Measurements from ENCODE around the gene HOXA7. TPM values are rescaled to one million over a fixed set of nuclear protein-coding genes. Genes with fewer than 3 reads are reported as not detected.

The HOXA7 gene
- total RNA-seq, 1 donor from 2014 or later: 1.4 TPM

DNA sequence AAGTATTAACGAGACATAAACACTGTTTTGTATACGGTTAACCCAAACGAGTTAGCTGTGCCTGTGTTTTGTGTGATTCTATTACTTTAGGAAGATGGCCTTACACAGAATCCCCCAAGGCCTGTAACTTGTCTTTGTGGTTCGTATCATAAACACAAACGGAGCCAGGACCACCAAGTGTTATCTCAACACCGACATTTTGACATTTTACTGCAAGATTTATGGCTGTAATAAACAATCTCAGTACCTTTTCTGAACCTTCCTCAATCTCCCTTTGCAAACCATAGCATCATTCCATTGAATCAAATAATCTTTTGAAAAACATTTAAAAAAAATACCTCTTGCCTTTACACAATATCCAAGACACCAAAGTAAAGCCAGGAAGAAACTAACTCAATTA is 23.5 kb downstream of the HOXA7 start:
- Mint-ChIP-seq H3K36me3 (ENCODE audit: insufficient read depth) (peaks cover 4% of the 10 kb centered on the region), H3K4me3 (ENCODE audit: low read depth) (peak overlapping the region; percentile 62), H3K27me3 (peaks cover 4% of the 10 kb centered on the region), H3K4me1 (ENCODE audit: low read depth) (peaks cover 75% of the 10 kb centered on the region), H3K9me3 (ENCODE audit: low read depth) (no peaks in the 10 kb centered on the region), H3K27ac (peak overlapping the region; percentile 97)
- TF ChIP-seq, protein P1, sequence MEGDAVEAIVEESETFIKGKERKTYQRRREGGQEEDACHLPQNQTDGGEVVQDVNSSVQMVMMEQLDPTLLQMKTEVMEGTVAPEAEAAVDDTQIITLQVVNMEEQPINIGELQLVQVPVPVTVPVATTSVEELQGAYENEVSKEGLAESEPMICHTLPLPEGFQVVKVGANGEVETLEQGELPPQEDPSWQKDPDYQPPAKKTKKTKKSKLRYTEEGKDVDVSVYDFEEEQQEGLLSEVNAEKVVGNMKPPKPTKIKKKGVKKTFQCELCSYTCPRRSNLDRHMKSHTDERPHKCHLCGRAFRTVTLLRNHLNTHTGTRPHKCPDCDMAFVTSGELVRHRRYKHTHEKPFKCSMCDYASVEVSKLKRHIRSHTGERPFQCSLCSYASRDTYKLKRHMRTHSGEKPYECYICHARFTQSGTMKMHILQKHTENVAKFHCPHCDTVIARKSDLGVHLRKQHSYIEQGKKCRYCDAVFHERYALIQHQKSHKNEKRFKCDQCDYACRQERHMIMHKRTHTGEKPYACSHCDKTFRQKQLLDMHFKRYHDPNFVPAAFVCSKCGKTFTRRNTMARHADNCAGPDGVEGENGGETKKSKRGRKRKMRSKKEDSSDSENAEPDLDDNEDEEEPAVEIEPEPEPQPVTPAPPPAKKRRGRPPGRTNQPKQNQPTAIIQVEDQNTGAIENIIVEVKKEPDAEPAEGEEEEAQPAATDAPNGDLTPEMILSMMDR (IDR thresholded peaks at IDR 0.05; ENCODE audit: unreplicated experiment): no peak
- no peak for DNase-seq (ENCODE audit: low spot score, unreplicated experiment)

DNA sequence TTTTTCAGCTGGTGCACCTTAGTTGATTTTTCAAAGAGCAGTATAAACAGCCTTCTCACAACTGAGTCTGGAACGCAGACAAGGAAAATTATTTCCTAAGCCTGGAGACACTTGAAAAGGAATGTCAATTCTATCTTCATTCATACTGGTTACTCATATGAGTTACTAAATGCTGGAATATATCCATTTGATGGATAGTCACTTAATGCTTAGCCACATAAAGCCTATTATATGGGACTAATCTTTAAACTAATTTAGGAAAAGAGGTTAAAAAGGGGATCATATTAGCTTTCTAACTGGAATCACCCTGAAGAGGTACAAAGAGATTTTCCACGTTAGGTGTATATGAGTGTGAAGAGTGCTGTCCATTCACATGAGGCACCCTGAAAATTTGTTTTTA is 24.3 kb downstream of the HOXA7 start:
- TF ChIP-seq, protein P1 (IDR thresholded peaks at IDR 0.05; ENCODE audit: unreplicated experiment): no peak
- no peaks in the 10 kb centered on the region for H3K27me3 Mint-ChIP-seq
- DNase-seq (ENCODE audit: low spot score, unreplicated experiment): no peak
- H3K9me3 Mint-ChIP-seq (ENCODE audit: low read depth): no peaks in the 10 kb centered on the region
- H3K27ac Mint-ChIP-seq: no peak overlapping the region
- H3K36me3 Mint-ChIP-seq (ENCODE audit: insufficient read depth): peaks cover 4% of the 10 kb centered on the region
- peaks cover 75% of the 10 kb centered on the region for H3K4me1 Mint-ChIP-seq (ENCODE audit: low read depth)
- H3K4me3 Mint-ChIP-seq (ENCODE audit: low read depth): peak overlapping the region; percentile 37

DNA sequence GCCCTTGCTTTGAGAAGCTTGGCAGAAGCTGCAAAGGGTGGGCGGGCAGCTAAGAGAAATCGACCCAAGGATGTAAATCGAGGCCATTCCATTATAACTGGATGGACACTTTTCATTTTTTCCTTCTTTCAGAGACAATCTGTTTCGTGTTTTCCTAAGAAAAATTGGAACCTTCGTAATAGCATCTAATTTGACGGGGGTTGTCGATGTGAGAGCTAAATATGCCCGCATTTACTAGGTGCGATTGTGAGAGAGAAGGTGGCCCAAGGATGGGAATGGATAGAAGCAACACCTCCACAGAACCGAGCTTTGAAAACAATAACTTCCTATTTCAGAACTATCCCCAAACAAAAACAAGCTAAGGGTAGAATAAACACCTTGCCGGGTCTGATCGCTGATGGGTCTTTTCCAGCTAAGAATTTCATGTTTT is 25.1 kb downstream of the HOXA7 start:
- no peak for DNase-seq (ENCODE audit: low spot score, unreplicated experiment)
- TF ChIP-seq, protein P1 (IDR thresholded peaks at IDR 0.05; ENCODE audit: unreplicated experiment): no peak
- Mint-ChIP-seq H3K27ac (peak overlapping the region; percentile 84), H3K4me3 (ENCODE audit: low read depth) (peak overlapping the region; percentile 79), H3K36me3 (ENCODE audit: insufficient read depth) (peaks cover 5% of the 10 kb centered on the region), H3K9me3 (ENCODE audit: low read depth) (no peaks in the 10 kb centered on the region), H3K4me1 (ENCODE audit: low read depth) (peaks cover 75% of the 10 kb centered on the region), H3K27me3 (no peaks in the 10 kb centered on the region)

DNA sequence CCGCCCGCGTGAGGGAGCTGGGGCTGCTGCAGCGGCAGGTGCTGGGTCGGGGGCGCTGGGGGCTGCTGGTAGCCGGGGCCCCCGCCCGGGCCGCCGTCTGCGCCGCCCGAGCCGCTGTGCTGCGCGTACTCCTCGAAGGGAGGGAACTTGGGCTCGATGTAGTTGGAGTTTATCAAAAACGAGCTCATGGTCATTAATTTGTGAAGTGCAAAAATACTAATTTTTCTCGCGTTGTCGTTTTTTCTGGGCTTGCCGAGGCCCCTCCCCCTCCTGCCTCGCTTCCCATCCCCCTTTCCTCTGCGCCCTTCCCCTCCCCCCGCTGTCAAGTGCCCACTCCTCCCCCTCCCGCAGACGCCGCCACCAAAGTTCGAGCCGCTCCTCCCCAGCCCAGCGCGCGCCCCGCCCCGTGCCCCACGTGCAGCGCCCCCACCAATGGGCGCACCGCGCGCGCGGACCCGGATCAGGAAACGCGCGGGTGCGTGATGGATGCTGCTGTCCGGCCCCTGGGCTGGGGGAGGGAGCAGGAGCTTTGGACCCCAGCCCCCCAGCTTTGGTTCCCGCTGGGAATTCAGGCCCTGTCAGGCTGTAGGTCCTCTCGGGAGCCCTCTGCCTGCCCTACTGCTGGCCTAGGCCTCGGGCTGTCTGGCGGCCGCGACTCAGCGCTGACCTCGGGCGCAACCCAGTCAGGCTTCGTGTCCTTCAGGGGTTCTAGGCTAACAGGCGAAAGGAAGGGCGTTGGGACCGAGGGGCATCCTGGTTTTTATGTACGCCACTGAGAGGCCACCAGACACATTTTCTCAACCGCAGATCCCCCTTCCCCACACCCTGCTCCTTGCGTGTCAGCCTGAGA is 25.7 kb downstream of the HOXA7 start, which contains the start of gene HOXA4:
Gene HOXA4, minus strand, starts transcription at position 218 of the 850 bp plus-strand sequence. Its CDS starts 24 bp downstream, at position 194.
- Mint-ChIP-seq H3K9me3 (ENCODE audit: low read depth) (no peaks in the 10 kb centered on the region), H3K4me1 (ENCODE audit: low read depth) (peaks cover 76% of the 10 kb centered on the region), H3K36me3 (ENCODE audit: insufficient read depth) (peaks cover 5% of the 10 kb centered on the region), H3K4me3 (ENCODE audit: low read depth) (peak within 1 kb of the TSS; percentile 79), H3K27me3 (no peaks in the 10 kb centered on the region), H3K27ac (peak within 1 kb of the TSS; percentile 86)
- TF ChIP-seq, protein P1 (IDR thresholded peaks at IDR 0.05; ENCODE audit: unreplicated experiment): no peak
- DNase-seq (ENCODE audit: low spot score, unreplicated experiment): peak; percentile 91

DNA sequence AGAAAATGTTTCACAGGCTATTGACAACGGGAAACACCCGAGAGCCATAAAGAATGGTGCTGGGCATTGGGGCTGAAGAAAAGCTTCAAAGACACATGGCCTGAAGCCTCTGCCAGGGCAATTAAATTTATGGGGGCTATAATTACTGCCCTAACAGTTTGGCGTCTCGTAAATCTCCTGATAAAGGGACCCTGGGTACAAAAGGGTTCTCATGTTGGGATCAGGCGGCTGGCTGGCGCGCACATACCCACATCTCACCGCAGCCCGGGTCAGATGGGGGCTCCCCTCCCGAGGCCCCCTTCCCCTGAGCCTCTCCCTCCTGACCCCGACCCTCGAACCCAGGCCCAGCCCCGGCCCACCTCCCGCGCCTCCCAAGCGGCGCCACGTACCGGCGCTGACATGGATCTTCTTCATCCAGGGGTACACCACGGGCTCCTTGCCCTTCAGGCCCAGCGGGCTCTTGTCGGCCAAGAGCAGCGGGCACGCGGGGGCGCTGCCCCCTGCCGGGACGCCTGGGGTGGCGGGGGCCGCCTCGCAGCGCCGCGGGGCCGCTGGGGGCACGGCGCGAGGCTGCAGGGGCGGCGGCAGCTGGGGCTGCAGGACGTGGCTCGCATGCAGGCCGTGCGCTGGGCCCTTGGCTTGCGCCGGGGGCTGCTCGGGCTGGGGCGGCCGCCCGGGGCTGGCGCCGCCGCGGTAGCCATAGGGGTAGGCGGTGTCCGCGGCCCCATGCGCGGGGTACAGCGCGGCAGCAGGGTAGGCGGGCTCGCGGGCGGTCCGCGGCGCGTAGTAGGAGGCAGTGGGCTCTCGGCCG is 26.5 kb downstream of the HOXA7 start:
- Mint-ChIP-seq H3K4me3 (ENCODE audit: low read depth) (peak overlapping the region; percentile 76), H3K27ac (peak overlapping the region; percentile 86)

More for the DNA sequence above, 26.5 kb downstream of the HOXA7 start:
- H3K36me3 Mint-ChIP-seq (ENCODE audit: insufficient read depth): peaks cover 5% of the 10 kb centered on the region
- H3K27me3 Mint-ChIP-seq: no peaks in the 10 kb centered on the region
- peaks cover 76% of the 10 kb centered on the region for H3K4me1 Mint-ChIP-seq (ENCODE audit: low read depth)
- DNase-seq (ENCODE audit: low spot score, unreplicated experiment): no peak
- H3K9me3 Mint-ChIP-seq (ENCODE audit: low read depth): no peaks in the 10 kb centered on the region
- TF ChIP-seq, protein P1 (IDR thresholded peaks at IDR 0.05; ENCODE audit: unreplicated experiment): peak; percentile 38

Measured in progenitor cell of endocrine pancreas (in vitro differentiated cells).